ENCODE results near the gene NFKB1. TPM values are rescaled to one million over a fixed set of nuclear protein-coding genes. Genes with fewer than 3 reads are reported as not detected.

The NFKB1 gene
- total RNA-seq, 1 donor from 2014 or later: 19.0 TPM

GRCh38 chr4:102543030-102543928 lies 42.1 kb downstream of the NFKB1 start:
- Histone ChIP-seq H3K27me3 (ENCODE audit: control insufficient read depth, insufficient read depth, low read length) (no peaks in the 10 kb centered on the region), H3K4me3 (ENCODE audit: low read depth, low read length) (no peak overlapping the region), H3K36me3 (ENCODE audit: control insufficient read depth, insufficient read depth, low read length) (peaks cover 4% of the 10 kb centered on the region)
- no peak for TF ChIP-seq CTCF (IDR thresholded peaks at IDR 0.05; ENCODE audit: insufficient read depth, low read length, severe bottlenecking)
- no peak for FAIRE-seq
- DNase-seq (ENCODE audit: low read depth): peak; percentile 84

DNA sequence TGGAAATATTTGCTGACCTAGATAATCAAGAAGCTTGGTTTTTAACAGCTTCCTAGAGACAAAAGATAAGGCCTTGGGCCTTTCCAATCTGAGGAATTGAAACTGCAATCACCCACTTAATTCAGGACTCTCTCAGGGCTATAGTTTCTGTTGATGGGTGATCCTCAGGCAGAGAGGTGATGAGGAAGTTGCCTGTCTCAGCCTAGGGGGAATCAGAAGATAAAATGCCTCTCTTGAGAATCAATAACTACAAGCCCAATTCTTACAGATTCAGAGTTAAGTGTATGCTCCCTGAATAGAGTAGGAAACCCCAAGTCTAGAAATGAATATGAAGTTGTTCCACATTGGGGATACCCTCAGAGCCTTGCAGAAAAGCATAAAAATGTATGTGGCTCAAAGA lies 45.5 kb downstream of the NFKB1 start:
- no peak for FAIRE-seq
- no peak for TF ChIP-seq CTCF (IDR thresholded peaks at IDR 0.05; ENCODE audit: insufficient read depth, low read length, severe bottlenecking)
- Histone ChIP-seq H3K36me3 (ENCODE audit: control insufficient read depth, insufficient read depth, low read length) (peaks cover 8% of the 10 kb centered on the region), H3K27me3 (ENCODE audit: control insufficient read depth, insufficient read depth, low read length) (no peaks in the 10 kb centered on the region), H3K4me3 (ENCODE audit: low read depth, low read length) (no peak overlapping the region)
- no peak for DNase-seq (ENCODE audit: low read depth)

- no peak overlapping the region for H3K4me3 ChIP-seq (ENCODE audit: low read depth, low read length)
- no peak for TF ChIP-seq CTCF (IDR thresholded peaks at IDR 0.05; ENCODE audit: insufficient read depth, low read length, severe bottlenecking)
- FAIRE-seq: no peak
- no peak for DNase-seq (ENCODE audit: low read depth)
- peaks cover 8% of the 10 kb centered on the region for H3K36me3 ChIP-seq (ENCODE audit: control insufficient read depth, insufficient read depth, low read length)
- H3K27me3 ChIP-seq (ENCODE audit: control insufficient read depth, insufficient read depth, low read length): no peaks in the 10 kb centered on the region
These were observed 46.8 kb downstream of the NFKB1 start for GRCh38 chr4:102547973-102548372.

GRCh38 chr4:102551958-102552565 lies 50.9 kb downstream of the NFKB1 start:
- no peak for DNase-seq (ENCODE audit: low read depth)
- Histone ChIP-seq H3K27me3 (ENCODE audit: control insufficient read depth, insufficient read depth, low read length) (no peaks in the 10 kb centered on the region), H3K36me3 (ENCODE audit: control insufficient read depth, insufficient read depth, low read length) (peaks cover 5% of the 10 kb centered on the region), H3K4me3 (ENCODE audit: low read depth, low read length) (no peak overlapping the region)
- TF ChIP-seq CTCF (IDR thresholded peaks at IDR 0.05; ENCODE audit: insufficient read depth, low read length, severe bottlenecking): no peak
- no peak for FAIRE-seq

GRCh38 chr4:102552781-102553180 lies 51.6 kb downstream of the NFKB1 start:
- DNase-seq (ENCODE audit: low read depth) (no peak), FAIRE-seq (no peak)
- H3K27me3 ChIP-seq (ENCODE audit: control insufficient read depth, insufficient read depth, low read length): no peaks in the 10 kb centered on the region

More at GRCh38 chr4:102552781-102553180, 51.6 kb downstream of the NFKB1 start:
- Histone ChIP-seq H3K4me3 (ENCODE audit: low read depth, low read length) (no peak overlapping the region), H3K36me3 (ENCODE audit: control insufficient read depth, insufficient read depth, low read length) (peaks cover 5% of the 10 kb centered on the region)
- no peak for TF ChIP-seq CTCF (IDR thresholded peaks at IDR 0.05; ENCODE audit: insufficient read depth, low read length, severe bottlenecking)

All from bronchial epithelial cell (primary cell).